Left colon (tissue), 2 donors: ENCODE data around the gene DEPDC4. TPM values are rescaled to one million over a fixed set of nuclear protein-coding genes. Genes with fewer than 3 reads are reported as not detected.
"Not testable (repeated sequence)": the region's sequence is repeated elsewhere in the genome, so short reads cannot be mapped to it uniquely, and the experiment has no call there.

ENCODE experiments used
- ATAC-seq: fragments of 200-7000 bp; cut with Tn5 transposase; one replicate; pipeline ENCODE4 v1.9.1; 2020; ENCODE audit warnings: mild to moderate bottlenecking, moderate library complexity
- DNase-seq, 2 donors: peaks; one replicate each; pipeline ENCODE4 v3.0.0-alpha.2; 2020
- intact Hi-C, 2 donors: fragments of 100-400 bp; cut with DNase I in 1 of 2; cut with micrococcal nuclease in 1 of 2; formaldehyde crosslinking; loops; one replicate each; pipeline versions ENCODE4 v1.11.2 to v1.14.0; 2022; cut with DNase I, micrococcal nuclease
- total RNA-seq, 2 donors: library from RNA; stranded (reverse); fragmentation: NEBNext Ultra II Directional; extraction: Animal tissue kit (Norgen Biotek cat#: 25700); gene quantifications; one replicate each; pipeline ENCODE4 v1.2.1, GENCODE V29; 2021
- donor health status: DM: no; HTN: no; CAD: no.
- donor health status: DM: yes; HTN: yes; CAD: no.

Gene DEPDC4
- total RNA-seq, 2 donors from 2014 or later: 1.7 to 3.0 TPM

DNA sequence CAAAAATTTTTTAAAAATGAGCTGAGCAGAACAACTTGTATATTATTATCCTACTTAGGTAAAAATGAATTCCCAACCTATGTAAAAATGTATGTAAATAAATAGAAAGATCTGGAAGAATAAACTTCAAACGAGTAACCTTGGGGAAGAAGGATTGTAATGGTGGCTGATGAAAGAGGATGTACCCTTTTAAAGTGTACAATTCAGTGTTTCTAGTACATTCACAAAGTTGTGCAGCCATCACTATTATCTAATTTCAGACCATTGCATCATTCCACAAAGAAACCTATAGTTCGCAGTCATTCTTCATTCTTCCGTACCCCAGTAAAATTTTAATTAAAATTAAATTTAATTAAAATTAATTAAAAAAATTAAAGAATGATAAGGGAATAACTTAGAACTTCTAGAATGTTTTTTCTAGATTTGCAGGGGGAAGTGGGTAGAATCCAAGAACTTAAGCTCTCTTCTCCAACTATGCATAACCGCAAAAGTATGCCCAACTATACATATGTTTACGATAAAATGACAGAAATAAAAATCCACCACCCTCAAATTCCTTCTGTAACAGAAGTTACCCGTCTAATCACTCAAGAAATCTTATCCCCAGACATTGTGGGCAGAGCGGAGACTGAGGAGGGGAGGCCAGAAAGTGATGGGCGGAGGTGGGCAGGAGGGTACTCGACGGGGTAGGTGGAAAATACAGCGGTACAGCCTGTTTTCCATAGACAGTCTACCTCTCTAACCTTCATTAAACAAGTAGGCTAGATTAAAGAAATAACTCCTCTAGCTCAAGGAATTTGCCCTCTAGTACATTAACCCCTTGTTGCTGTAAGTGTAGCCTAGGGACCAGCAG, 921 bp downstream of the DEPDC4 start:
- ATAC-seq (no peak), DNase-seq (no peak)
- intact Hi-C loops: no loop called here

DNA sequence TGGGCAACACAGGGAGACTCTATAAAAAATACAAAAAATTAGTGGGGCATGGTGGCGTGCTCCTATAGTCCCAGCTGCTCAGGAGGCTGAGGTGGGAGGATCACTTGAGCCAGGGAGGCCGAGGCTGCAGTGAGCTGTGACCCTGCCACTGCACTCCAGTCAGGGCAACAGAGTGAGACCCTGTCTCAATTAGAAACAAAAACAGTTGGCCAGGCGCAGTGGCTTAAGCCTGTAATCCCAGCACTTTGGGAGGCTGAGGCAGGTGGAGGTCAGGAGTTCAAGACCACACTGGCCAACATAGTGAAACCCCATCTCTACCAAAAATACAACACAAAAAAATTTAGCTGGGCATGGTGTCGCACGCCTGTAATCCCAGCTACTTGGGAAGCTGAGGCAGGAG, 1.8 kb downstream of the DEPDC4 start:
- ATAC-seq, intact Hi-C loops, DNase-seq: not testable (repeated sequence)

GRCh38 chr12:100263131-100263530, 3.7 kb downstream of the DEPDC4 start:
- no peak for ATAC-seq
- no peak for DNase-seq
- intact Hi-C loops: no loop called here

GRCh38 chr12:100258127-100258526, 8.8 kb downstream of the DEPDC4 start:
- intact Hi-C loops: no loop called here
- ATAC-seq: no peak
- DNase-seq: no peak

DNA sequence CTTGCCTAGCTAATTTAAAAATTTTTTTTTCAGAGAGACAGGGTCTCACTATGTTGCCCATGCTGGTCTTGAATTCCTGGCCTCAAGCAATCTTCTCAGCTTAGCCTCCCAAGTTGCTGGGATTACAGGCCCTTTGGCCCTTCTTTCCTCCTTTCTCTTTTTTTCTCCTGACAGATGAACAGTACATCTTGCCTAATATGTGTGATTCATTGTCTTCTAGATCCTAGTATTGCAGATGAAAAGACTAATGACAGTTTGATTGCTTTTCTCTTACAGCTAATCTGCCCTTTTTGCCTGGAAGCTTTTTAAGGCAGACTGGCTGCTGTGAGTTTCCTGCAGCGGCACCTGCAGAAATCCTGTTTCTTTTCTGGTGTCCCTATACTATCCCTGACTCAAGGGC, 12.0 kb downstream of the DEPDC4 start:
- no peak for ATAC-seq
- intact Hi-C loops: no loop called here
- no peak for DNase-seq

- DNase-seq (no peak), ATAC-seq (no peak)
- intact Hi-C loops: no loop called here
Observed at GRCh38 chr12:100253437-100253836, 13.4 kb downstream of the DEPDC4 start.

DNA sequence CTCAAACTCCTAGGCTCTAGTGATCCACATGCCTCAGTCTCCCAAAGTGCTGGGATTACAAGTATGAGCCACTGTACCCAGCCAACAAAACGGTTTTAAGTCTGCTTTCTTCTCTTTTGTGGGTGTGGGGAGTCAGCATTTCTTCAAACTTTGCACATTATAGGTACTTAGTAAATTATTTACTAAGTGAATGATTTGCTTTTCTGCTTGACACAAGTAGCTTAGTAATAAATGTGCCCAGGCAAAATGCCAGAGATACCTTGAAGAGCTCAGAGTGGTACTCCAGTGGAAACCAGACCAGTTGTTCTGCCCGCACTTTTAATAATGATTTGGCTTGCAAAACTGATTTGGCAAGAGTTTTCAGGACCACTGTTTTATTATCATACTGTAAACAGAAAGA, 15.0 kb downstream of the DEPDC4 start:
- DNase-seq: no peak
- intact Hi-C loops: no loop called here

DNA sequence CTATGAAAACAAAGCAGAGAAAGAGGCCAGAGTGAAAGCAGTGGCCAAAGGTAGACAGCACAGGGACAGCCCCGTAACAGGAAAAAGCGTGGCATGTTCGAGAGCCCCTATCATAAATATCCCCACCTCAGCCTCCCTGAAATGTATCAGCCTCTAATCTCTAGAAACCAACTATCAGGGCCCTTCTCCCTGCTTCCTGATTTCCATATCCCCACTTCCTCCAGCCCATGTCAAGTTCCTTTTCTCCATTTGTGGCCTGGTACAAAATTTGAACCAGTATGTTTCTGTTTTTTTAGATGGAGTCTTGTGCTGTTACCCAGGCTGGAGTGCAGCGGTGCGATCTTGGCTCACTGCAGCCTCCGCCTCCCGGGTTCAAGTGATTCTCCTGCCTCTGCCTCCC, 16.9 kb downstream of the DEPDC4 start:
- no peak for ATAC-seq
- intact Hi-C loops: no loop called here
- no peak for DNase-seq

More for the DNA sequence above, 15.0 kb downstream of the DEPDC4 start:
- peak; percentile 96 for ATAC-seq

- ATAC-seq (no peak), DNase-seq (no peak)
- intact Hi-C loops: no loop called here
Observed at GRCh38 chr12:100248886-100249285, 18.0 kb downstream of the DEPDC4 start.

GRCh38 chr12:100247765-100248164, 19.1 kb downstream of the DEPDC4 start:
- no peak for DNase-seq
- intact Hi-C loops: no loop called here
- ATAC-seq: no peak

GRCh38 chr12:100243137-100243536, 23.7 kb downstream of the DEPDC4 start:
- intact Hi-C loops: no loop called here
- no peak for DNase-seq
- ATAC-seq: no peak

- DNase-seq: no peak
- ATAC-seq: no peak
- intact Hi-C loops: loop anchor here in 1 of 2 donors (5.0 to 10.0 kb wide), 2 partner anchors 315 to 493 kb away; no protein-coding TSS in a partner anchor
Observed at GRCh38 chr12:100239589-100239988, 27.3 kb downstream of the DEPDC4 start.

DNA sequence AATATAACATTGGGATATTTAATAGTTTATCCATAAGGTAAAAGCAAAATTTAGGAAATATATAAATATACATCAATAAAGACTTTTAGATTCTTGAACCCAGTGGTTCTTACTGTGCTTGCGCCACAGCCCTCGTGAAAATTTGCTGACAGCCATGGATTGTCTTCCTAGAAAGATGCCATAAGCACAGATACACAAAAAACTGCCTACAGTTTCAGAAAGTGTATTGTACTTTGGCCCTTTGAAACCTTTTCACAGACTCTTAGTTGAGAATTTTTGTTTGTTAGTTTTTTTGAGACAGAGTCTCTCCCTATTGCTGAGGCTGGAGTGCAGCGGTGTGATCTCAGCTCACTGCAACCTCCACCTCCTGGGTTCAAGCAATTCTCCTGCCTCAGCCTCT, 28.1 kb downstream of the DEPDC4 start:
- no peak for DNase-seq
- no peak for ATAC-seq
- intact Hi-C loops: loop anchor here in 1 of 2 donors (5.0 to 10.0 kb wide), 2 partner anchors 316 to 494 kb away; no protein-coding TSS in a partner anchor

DNA sequence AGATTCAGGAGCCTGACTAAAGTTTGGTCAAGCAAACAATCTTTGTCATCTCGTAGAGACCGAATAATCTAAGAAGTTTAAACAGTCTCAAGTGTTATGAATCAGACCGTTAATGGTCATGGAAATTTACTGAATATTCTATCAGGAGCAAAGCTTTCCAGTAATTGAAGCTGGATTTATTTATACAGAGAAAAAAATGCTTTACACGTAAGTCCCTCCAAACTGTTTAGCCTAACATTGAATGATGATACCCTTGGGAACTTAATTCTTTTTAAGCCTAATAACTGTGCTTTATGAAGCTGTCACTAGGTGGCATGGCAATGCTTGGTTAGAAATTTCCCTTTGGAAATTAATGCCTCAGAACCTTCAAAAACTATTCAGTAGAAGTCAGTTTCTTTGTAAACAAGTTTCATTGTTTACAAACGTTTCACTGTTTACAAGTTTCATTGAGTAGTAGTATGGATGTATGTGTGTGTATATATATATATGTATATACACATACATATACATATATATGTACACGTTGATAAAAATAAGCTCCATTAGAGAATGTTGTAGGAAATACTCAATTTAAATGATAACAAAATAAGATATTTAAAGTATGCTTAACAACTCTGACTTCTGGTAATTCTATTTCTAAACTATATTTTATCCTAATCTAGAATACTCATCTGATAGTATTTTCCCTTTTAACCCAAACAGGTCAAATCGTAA, 32.1 kb downstream of the DEPDC4 start:
- intact Hi-C loops: loop anchor here in 1 of 2 donors (5.0 to 10.0 kb wide), 3 partner anchors 320 to 508 kb away; no protein-coding TSS in a partner anchor
- no peak for DNase-seq
- peak; percentile 51 for ATAC-seq

- intact Hi-C loops: loop anchor here in 1 of 2 donors (5.0 to 10.0 kb wide), 2 partner anchors 321 to 508 kb away; no protein-coding TSS in a partner anchor
- ATAC-seq (no peak), DNase-seq (no peak)
Observed at GRCh38 chr12:100234166-100234565, 32.7 kb downstream of the DEPDC4 start.

GRCh38 chr12:100231873-100232272, 35.0 kb downstream of the DEPDC4 start:
- ATAC-seq, DNase-seq: not testable (repeated sequence)
- intact Hi-C loops: loop anchor here in 1 of 2 donors (5.0 to 10.0 kb wide), 2 partner anchors 323 to 510 kb away; no protein-coding TSS in a partner anchor

- ATAC-seq (peak; percentile 18), DNase-seq (no peak)
- intact Hi-C loops: loop anchor here in 1 of 2 donors (5.0 to 10.0 kb wide), 2 partner anchors 325 to 512 kb away; no protein-coding TSS in a partner anchor
Observed at GRCh38 chr12:100229876-100230275, 37.0 kb downstream of the DEPDC4 start.

GRCh38 chr12:100229036-100229635, 37.7 kb downstream of the DEPDC4 start:
- DNase-seq (no peak), ATAC-seq (peak; percentile 91)
- intact Hi-C loops: no loop called here

GRCh38 chr12:100225491-100225890, 41.4 kb downstream of the DEPDC4 start:
- DNase-seq (no peak), ATAC-seq (no peak)
- intact Hi-C loops: no loop called here
